Mesenchymal stem cell (in vitro differentiated cells and primary cell): ENCODE measurements around the gene AKAP9.

Experiments used
- DNase-seq: peaks from one replicate; pipeline ENCODE4 v3.0.0-alpha.2; 2013
- H2AFZ ChIP-seq: one replicate; pipeline ENCODE4 v1.6.1; 2013; ENCODE audit warnings: low read depth, mild to moderate bottlenecking, control low read depth, inconsistent platforms, low read length, moderate library complexity
- H2AK5ac ChIP-seq: 2 replicates; pipeline ENCODE4 v1.6.1; 2013; ENCODE audit warnings: low read length, moderate library complexity, mild to moderate bottlenecking, inconsistent platforms; ENCODE audit not compliant: severe bottlenecking
- H2BK120ac ChIP-seq: one replicate; pipeline ENCODE4 v1.6.1; 2013; ENCODE audit warnings: low read depth, mild to moderate bottlenecking, inconsistent platforms, low read length, moderate library complexity
- H2BK12ac ChIP-seq, 2 experiments: one replicate each; pipeline ENCODE4 v1.6.1; 2013; ENCODE audit warnings: inconsistent platforms in 2 of 2, low read length in 2 of 2, mild to moderate bottlenecking in 2 of 2, moderate library complexity in 2 of 2, control low read depth in 1 of 2
- H2BK15ac ChIP-seq: one replicate; pipeline ENCODE4 v1.6.1; 2013; ENCODE audit warnings: mild to moderate bottlenecking, low read depth, inconsistent platforms; ENCODE audit not compliant: poor library complexity, severe bottlenecking
- H2BK5ac ChIP-seq: 2 replicates; pipeline ENCODE4 v1.6.1; 2013; ENCODE audit warnings: low read depth, mild to moderate bottlenecking, low read length, control low read depth, inconsistent platforms; ENCODE audit not compliant: poor library complexity, severe bottlenecking
- H3K14ac ChIP-seq, 2 experiments: one replicate each; pipeline ENCODE4 v1.6.1; 2013; ENCODE audit warnings: inconsistent platforms in 2 of 2, low read length in 2 of 2, control low read depth in 1 of 2, mild to moderate bottlenecking in 1 of 2, moderate library complexity in 1 of 2
- H3K18ac ChIP-seq, 2 experiments: one replicate each; pipeline ENCODE4 v1.6.1; 2013; ENCODE audit warnings: inconsistent platforms in 2 of 2, low read length in 2 of 2, control low read depth in 1 of 2, low read depth in 1 of 2, mild to moderate bottlenecking in 1 of 2
- H3K23ac ChIP-seq, 2 experiments: one replicate each; pipeline ENCODE4 v1.6.1; 2013; ENCODE audit warnings: inconsistent platforms in 2 of 2, low read length in 2 of 2, mild to moderate bottlenecking in 2 of 2, moderate library complexity in 2 of 2, control low read depth in 1 of 2
- H3K27ac ChIP-seq: 2 replicates; pipeline ENCODE4 v1.5.1; 2013; ENCODE audit warnings: mild to moderate bottlenecking, moderate library complexity, low read length, control low read depth, inconsistent platforms; ENCODE audit not compliant: poor library complexity, severe bottlenecking
- H3K27me3 ChIP-seq, 2 experiments: 2 replicates each; pipeline versions ENCODE4 v1.6.1 to v1.7.0; 2013; ENCODE audit warnings: low read length in 2 of 2, mild to moderate bottlenecking in 2 of 2, moderate library complexity in 2 of 2, control low read depth in 1 of 2, inconsistent platforms in 1 of 2; ENCODE audit not compliant: control insufficient read depth in 1 of 2, insufficient read depth in 1 of 2
- H3K36me3 ChIP-seq, 2 experiments: 2 replicates each; pipeline versions ENCODE4 v1.6.1 to v1.7.0; 2013; ENCODE audit warnings: low read length in 2 of 2, control low read depth in 1 of 2, inconsistent platforms in 1 of 2, low read depth in 1 of 2, mild to moderate bottlenecking in 1 of 2; ENCODE audit not compliant: insufficient read depth in 2 of 2, control insufficient read depth in 1 of 2
- H3K4ac ChIP-seq, 2 experiments: one replicate each; pipeline ENCODE4 v1.6.1; 2013; ENCODE audit warnings: inconsistent platforms in 2 of 2, low read length in 2 of 2, mild to moderate bottlenecking in 2 of 2, moderate library complexity in 2 of 2, control low read depth in 1 of 2, low read depth in 1 of 2
- H3K4me1 ChIP-seq: 2 replicates; pipeline ENCODE4 v1.6.1; 2013; ENCODE audit warnings: low read depth, low read length, control low read depth; ENCODE audit not compliant: control insufficient read depth, insufficient read depth
- H3K4me2 ChIP-seq: 2 replicates; pipeline ENCODE4 v1.6.1; 2013; ENCODE audit warnings: low read length, mild to moderate bottlenecking, inconsistent platforms; ENCODE audit not compliant: poor library complexity, severe bottlenecking
- H3K4me3 ChIP-seq, 2 experiments: 2 replicates each; pipeline versions ENCODE4 v1.5.1 to v1.7.0; 2013; ENCODE audit warnings: low read length in 2 of 2, mild to moderate bottlenecking in 2 of 2, control low read depth in 1 of 2, low read depth in 1 of 2; ENCODE audit not compliant: insufficient read depth in 1 of 2
- H3K79me1 ChIP-seq: replicated peaks from 2 replicates; pipeline ENCODE4 v1.6.1; 2013; ENCODE audit warnings: mild to moderate bottlenecking, control low read depth, low read length, inconsistent platforms; ENCODE audit not compliant: poor library complexity, severe bottlenecking
- H3K9ac ChIP-seq: 2 replicates; pipeline ENCODE4 v1.7.0; 2013; ENCODE audit warnings: mild to moderate bottlenecking, low read length, moderate library complexity
- H3K9me3 ChIP-seq: 2 replicates; pipeline ENCODE4 v1.7.0; 2013; ENCODE audit warnings: mild to moderate bottlenecking, low read length; ENCODE audit not compliant: control insufficient read depth
- H4K8ac ChIP-seq: one replicate; pipeline ENCODE4 v1.6.1; 2013; ENCODE audit warnings: inconsistent platforms, mild to moderate bottlenecking, low read length, moderate library complexity
- H4K91ac ChIP-seq: one replicate; pipeline ENCODE4 v1.6.1; 2013; ENCODE audit warnings: mild to moderate bottlenecking, low read length, inconsistent platforms
- WGBS: methylation state at CpG from one replicate; pipeline ENCODE4 v1.1.7; 2013; ENCODE audit warnings: mixed read lengths; 5-methylcytosine and 5-hydroxymethylcytosine counted together

AKAP9 gene

GRCh38 chr7:92051655-92052054 is 111.0 kb downstream of the AKAP9 start:
- Histone ChIP-seq H3K4me1 (no peaks in the 10 kb centered on the region), H3K27ac (no peak overlapping the region), H2BK12ac (no peak overlapping the region), H3K4me2 (no peak overlapping the region), H3K79me1 (peaks cover 7% of the 10 kb centered on the region), H2BK15ac (no peak overlapping the region), H4K91ac (no peak overlapping the region), H3K18ac (no peak overlapping the region), H3K36me3 (peaks cover 0 to 44% of the 10 kb centered on the region in 2 experiments), H3K14ac (no peak overlapping the region), H3K9me3 (no peaks in the 10 kb centered on the region), H2AK5ac (no peak overlapping the region), H2BK120ac (no peak overlapping the region), H3K23ac (no peak overlapping the region), H3K9ac (no peak overlapping the region), H2BK5ac (no peak overlapping the region), H3K27me3 (no peaks in the 10 kb centered on the region), H3K4ac (no peak overlapping the region), H2AFZ (no peak overlapping the region), H4K8ac (no peak overlapping the region), H3K4me3 (no peak overlapping the region)
- DNase-seq, result no peak

DNA sequence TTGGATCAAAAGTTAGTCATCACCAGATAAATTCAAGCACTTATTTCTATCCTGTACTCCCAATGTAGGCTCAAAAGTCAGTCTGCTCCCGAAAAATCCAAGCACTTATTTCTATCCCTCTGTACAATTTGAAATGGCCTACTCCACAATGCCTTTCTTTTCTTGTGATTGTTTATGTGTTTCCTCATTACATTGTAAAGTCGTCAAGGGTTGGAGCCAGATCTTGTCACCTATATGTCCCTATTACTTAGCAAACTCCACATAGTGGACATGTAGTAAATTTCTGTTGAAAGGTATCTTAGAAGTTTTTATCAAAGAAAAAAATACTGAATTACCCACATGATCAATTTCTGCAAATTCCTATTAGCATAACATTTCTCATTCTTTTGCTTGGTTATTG is 111.5 kb downstream of the AKAP9 start:
- no peak for DNase-seq
- no peak overlapping the region for H3K27ac ChIP-seq
- no peak overlapping the region for H2BK15ac ChIP-seq
- no peak overlapping the region for H2BK120ac ChIP-seq
- H2AK5ac ChIP-seq, result no peak overlapping the region
- no peak overlapping the region for H4K8ac ChIP-seq
- H3K18ac ChIP-seq, result no peak overlapping the region
- no CpG with 5 or more reads among the region's 2 CpGs for WGBS
- no peak overlapping the region for H2BK12ac ChIP-seq
- no peak overlapping the region for H3K4ac ChIP-seq
- no peak overlapping the region for H3K4me2 ChIP-seq
- H3K4me3 ChIP-seq, result no peak overlapping the region
- H3K27me3 ChIP-seq, result no peaks in the 10 kb centered on the region
- H3K23ac ChIP-seq, result no peak overlapping the region
- no peak overlapping the region for H2AFZ ChIP-seq
- peaks cover 0 to 39% of the 10 kb centered on the region in 2 experiments for H3K36me3 ChIP-seq
- no peaks in the 10 kb centered on the region for H3K9me3 ChIP-seq
- no peaks in the 10 kb centered on the region for H3K4me1 ChIP-seq
- peaks cover 7% of the 10 kb centered on the region for H3K79me1 ChIP-seq
- no peak overlapping the region for H4K91ac ChIP-seq
- H3K9ac ChIP-seq, result no peak overlapping the region
- no peak overlapping the region for H2BK5ac ChIP-seq
- no peak overlapping the region for H3K14ac ChIP-seq

- Histone ChIP-seq H2BK15ac (no peak overlapping the region), H3K4me3 (no peak overlapping the region), H2BK12ac (no peak overlapping the region), H3K4me1 (no peaks in the 10 kb centered on the region), H2AK5ac (no peak overlapping the region), H2AFZ (no peak overlapping the region), H3K9me3 (no peaks in the 10 kb centered on the region), H4K91ac (no peak overlapping the region), H3K18ac (no peak overlapping the region), H3K79me1 (peaks cover 7% of the 10 kb centered on the region), H3K27ac (no peak overlapping the region), H3K4ac (no peak overlapping the region), H3K4me2 (no peak overlapping the region), H2BK5ac (no peak overlapping the region), H4K8ac (no peak overlapping the region), H2BK120ac (no peak overlapping the region), H3K36me3 (peaks cover 0 to 38% of the 10 kb centered on the region in 2 experiments), H3K27me3 (no peaks in the 10 kb centered on the region), H3K23ac (no peak overlapping the region), H3K9ac (no peak overlapping the region), H3K14ac (no peak overlapping the region)
- no peak for DNase-seq
- WGBS, result 100% methylated on average over 1 of the region's 3 CpGs
Observed at GRCh38 chr7:92052684-92053083, 112.0 kb downstream of the AKAP9 start.

- no peak overlapping the region for H2BK12ac ChIP-seq
- no CpG with 5 or more reads among the region's 2 CpGs for WGBS
Observed at GRCh38 chr7:92053312-92053711, 112.7 kb downstream of the AKAP9 start.

More at GRCh38 chr7:92053312-92053711, 112.7 kb downstream of the AKAP9 start:
- Histone ChIP-seq H4K8ac (no peak overlapping the region), H3K4me1 (no peaks in the 10 kb centered on the region), H2AFZ (no peak overlapping the region), H2BK120ac (no peak overlapping the region), H3K4me2 (no peak overlapping the region), H3K9me3 (no peaks in the 10 kb centered on the region), H3K14ac (no peak overlapping the region), H3K23ac (no peak overlapping the region), H3K36me3 (peaks cover 0 to 38% of the 10 kb centered on the region in 2 experiments), H3K4ac (no peak overlapping the region), H3K27me3 (no peaks in the 10 kb centered on the region), H4K91ac (no peak overlapping the region), H3K9ac (no peak overlapping the region), H3K27ac (no peak overlapping the region), H3K4me3 (no peak overlapping the region), H2BK15ac (no peak overlapping the region), H2BK5ac (no peak overlapping the region), H2AK5ac (no peak overlapping the region), H3K18ac (no peak overlapping the region), H3K79me1 (peaks cover 7% of the 10 kb centered on the region)
- no peak for DNase-seq
